NT2/D1 (cell line): ENCODE data around the gene PWWP3B.

Source experiments
- SUZ12 ChIP-seq: IDR thresholded peaks from 2 replicates; pipeline ENCODE4 v1.6.1; 2011; ENCODE audit not compliant: insufficient read length, insufficient read depth; ENCODE audit errors: extremely low read depth
- YY1 ChIP-seq: IDR thresholded peaks from 2 replicates; pipeline ENCODE4 v1.6.1; 2011; ENCODE audit not compliant: insufficient read length, insufficient read depth
- ZNF274 ChIP-seq: IDR thresholded peaks from 2 replicates; pipeline ENCODE4 v1.6.1; 2011; ENCODE audit warnings: mild to moderate bottlenecking, low read depth, low read length

DNA sequence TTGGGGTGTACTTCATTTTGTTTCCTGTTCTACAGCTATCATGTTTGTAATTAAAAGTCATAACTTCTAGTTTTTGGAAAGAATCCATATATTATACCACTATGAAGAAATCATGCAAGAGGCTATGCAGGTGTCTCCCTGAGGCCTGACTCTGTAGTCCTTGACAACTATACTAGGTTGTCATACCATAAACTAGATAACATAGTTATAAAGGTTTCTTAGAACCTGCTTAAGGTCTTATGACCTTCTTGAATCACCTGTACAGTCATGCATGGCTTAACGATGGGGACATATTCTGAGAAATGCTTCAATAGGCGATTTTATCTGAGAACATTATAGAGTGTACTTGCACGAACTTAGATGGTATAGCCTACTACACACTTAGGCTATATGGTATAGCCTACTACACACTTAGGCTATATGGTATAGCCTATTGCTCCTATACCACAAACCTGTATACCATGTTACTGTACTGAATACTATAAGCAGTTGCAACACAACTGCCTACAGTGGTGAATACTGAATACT is 3.3 kb downstream of the PWWP3B start:
- TF ChIP-seq ZNF274: no peak
- no peak for TF ChIP-seq YY1
- no peak for TF ChIP-seq SUZ12
